NCI-H1930 (cell line): ENCODE results near the gene KRT37.

ENCODE experiments used
- DNase-seq, 2 experiments: peaks; one replicate each; lab custom pipeline; 2025; lab: John Stamatoyannopoulos, UW

Gene KRT37

DNA sequence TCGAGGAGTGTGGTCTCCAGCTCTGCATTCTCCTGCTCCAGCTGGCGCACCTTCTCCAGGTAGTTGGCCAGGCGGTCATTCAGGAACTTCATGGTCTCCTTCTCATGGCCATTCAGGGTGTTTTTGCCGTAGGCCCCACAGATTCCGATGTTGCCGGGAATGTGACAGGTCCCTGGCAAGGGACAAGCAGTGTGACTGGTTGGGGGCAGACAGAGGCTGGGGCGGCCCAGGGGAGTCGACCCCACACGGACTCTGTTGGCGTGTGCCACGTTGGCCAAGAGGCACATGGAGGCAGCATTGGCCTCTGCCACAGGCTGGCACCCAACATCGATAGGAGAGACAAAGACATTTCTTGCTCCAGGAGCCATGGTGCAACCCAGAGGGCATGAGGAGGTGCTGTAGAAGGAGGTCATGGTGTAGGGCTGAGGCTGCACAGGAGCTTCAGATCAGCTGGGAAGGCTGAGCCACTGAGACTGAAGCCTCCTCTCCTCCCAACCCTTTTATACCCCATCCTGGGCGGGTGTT, at the start of gene KRT37:
KRT37 (minus strand) TSS at position 475 of the 525 bp plus-strand sequence; CDS start at position 413, 62 bp downstream.
- DNase-seq, result no peak

- DNase-seq, result no peak
Observed at GRCh38 chr17:41468346-41468745, 44.0 kb upstream of the KRT37 start.

- no peak for DNase-seq
Observed at GRCh38 chr17:41467561-41467960, 43.2 kb upstream of the KRT37 start.

DNA sequence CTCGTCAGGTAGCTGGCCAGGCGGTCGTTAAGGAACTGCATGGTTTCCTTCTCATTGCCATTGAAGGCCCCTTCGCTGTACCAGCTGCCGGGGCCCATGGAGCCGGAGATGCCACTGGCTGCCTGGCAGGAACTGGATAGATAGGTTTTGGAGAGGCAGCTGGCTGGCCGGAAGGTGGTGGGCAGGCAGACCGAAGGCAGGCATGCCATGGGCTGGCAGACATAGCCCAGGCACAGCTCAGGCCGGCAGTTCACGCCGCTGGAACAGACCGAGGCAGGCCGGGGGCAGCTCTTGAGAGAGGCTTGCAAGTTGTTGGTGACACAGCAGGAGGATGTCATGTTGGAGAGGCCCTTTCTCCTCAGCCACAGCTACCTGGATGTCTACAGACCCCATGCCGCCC, 42.6 kb upstream of the KRT37 start, which contains the start of gene KRT32:
KRT32 (minus strand) TSS at position 399 of the 400 bp plus-strand sequence; CDS start at position 338, 61 bp downstream.
- DNase-seq, result no peak

DNA sequence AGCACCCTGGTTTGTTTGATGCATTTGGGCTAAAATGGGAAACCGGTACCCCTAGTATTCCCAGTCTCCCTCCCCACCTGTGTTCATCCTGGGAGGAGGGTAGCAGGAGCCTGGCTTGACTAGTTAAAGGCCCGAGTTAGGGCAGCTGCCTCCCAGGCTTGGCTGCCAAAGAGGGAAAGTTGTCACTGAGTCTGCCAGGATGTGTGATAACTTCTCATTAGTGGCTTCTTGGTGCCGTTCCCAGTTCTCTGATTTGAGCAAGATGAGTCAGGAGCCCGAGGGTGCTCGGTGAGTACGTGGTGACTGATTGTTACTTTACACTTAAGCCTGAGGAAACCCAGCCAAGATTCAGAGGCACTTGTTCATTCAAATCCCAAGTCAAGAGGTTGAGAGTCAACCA, 40.3 kb upstream of the KRT37 start:
- no peak for DNase-seq

DNA sequence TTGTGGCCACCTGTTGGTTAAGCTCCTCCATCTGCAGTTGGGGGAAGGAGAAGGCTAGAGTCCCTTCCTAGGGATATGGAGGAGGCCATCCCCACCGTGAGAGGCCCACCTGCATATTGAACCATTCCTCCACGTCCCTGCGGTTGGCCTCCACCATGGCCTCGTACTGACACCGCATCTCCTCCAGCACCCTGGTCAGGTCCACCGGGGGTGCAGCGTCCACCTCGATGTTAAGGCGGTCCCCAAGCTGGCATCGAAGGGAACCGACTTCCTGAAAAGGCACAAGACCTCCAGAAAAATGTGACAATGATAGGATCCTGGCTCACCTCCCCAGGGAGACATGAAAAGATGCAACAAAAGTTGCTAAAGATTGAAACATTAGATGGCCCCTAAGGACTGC, 39.8 kb upstream of the KRT37 start:
- no peak for DNase-seq

- DNase-seq, result no peak
Observed at GRCh38 chr17:41463746-41464145, 39.4 kb upstream of the KRT37 start.

GRCh38 chr17:41462705-41463104, 38.3 kb upstream of the KRT37 start:
- no peak for DNase-seq

DNA sequence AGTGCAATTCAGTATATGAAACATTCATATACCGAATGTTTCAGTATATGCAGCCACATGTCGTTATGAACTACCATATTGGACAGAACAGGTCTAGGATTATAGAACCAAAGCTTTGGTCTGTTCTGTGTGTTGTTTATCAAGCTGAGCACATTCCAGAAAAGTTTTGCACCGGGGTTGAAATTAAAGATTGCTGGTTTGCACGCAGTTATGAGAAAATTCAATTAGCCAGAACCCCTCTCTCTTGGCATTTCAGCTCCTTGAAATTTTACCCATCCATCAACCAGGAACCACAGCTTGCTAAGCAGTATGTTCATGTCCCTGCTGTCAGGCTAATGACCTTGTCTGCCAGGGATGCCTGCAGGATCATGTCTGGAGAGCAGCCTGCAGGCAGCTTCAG, 33.3 kb upstream of the KRT37 start:
- no peak for DNase-seq

DNA sequence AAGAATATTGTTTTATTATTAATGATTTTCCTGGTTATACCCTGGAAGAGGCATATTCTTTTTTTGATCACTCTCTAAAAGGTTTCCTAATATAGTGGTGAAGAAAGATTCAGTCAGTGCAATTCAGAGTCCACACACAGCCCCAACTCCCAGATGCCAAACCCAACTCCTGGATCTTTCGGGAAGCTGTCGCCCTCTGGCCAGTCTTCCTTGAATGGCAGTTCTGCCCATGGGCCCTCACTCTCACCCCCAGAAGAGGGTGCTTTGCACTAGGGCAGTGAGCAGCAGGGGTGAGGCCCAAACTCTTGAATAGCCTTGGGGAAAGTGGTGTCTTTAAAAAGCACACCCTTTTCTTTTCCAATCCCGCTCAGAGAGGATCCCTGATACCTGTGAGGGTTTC, 31.8 kb upstream of the KRT37 start:
- DNase-seq, result no peak

- DNase-seq, result no peak
Observed at GRCh38 chr17:41455236-41455635, 30.9 kb upstream of the KRT37 start.

DNA sequence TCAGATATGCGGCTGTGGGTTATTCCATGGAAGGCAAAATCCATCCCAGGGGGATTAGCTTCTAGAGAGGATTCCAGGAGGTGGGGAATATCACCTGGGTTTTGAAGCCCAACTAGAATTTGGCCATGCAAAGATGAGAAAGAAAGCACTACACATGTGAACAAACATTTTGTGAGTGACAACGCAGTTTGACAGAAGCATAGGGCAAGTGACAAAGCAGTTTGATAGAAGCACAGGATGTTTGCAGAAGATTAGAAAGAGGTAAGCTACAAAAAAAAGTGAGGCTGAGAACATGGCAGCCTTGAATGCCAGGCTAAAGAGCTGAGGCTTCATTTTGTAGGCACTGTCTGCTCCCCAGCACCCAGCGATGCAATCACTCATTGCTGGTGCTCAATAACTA, 28.7 kb upstream of the KRT37 start:
- DNase-seq, result no peak

- no peak for DNase-seq
Observed at GRCh38 chr17:41452281-41452680, 27.9 kb upstream of the KRT37 start.

GRCh38 chr17:41451154-41451728, 26.9 kb upstream of the KRT37 start:
- DNase-seq, result no peak

GRCh38 chr17:41449008-41449407, 24.6 kb upstream of the KRT37 start:
- DNase-seq, result no peak

- DNase-seq, result no peak
Observed at GRCh38 chr17:41448506-41448905, 24.1 kb upstream of the KRT37 start.

DNA sequence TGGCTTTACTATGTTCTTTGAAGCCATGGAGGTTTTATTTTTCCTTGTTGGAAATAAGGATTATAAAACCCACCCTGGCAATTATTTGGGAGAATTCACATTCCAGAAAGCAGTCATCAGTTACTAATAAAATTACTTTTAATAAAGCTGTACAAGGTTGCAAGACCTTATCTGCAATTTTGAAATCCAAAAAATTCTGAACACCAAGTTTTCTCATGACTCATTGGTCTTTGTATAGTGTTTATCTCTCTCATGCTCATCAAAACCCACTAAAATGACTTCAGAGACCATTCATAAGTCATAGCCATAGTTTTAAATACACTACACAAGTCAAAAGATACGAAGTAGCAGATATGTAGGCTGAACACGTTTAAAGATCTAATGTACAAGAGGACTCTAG, 22.4 kb upstream of the KRT37 start:
- DNase-seq, result no peak

- DNase-seq, result no peak
Observed at GRCh38 chr17:41444640-41445039, 20.3 kb upstream of the KRT37 start.

- DNase-seq, result no peak
Observed at GRCh38 chr17:41444186-41444585, 19.8 kb upstream of the KRT37 start.

DNA sequence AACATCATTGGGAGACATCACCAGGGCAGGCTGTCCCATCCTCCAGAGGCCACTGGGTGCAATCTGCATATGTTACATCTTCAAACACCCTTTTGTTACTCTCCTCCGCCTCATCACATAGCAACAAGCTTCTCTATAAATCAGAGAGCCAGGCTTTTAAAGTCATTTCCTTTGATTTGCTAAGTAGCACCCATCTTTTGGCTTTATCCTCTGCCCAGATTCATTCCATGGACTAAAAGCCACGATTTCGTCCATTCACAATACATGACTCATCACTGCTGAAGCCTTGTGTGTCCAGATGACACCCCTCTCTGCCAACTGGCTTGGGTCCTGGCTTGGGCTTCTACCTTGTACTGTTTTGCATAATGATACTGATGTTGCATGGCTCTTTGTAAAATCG, 18.4 kb upstream of the KRT37 start:
- DNase-seq, result no peak

GRCh38 chr17:41440531-41441033, 16.2 kb upstream of the KRT37 start, which contains the start of gene KRT38:
KRT38 (minus strand) TSS chr17:41440983; CDS start chr17:41440921, 62 bp downstream.
- DNase-seq, result no peak

GRCh38 chr17:41439375-41439774, 15.0 kb upstream of the KRT37 start:
- DNase-seq, result no peak

DNA sequence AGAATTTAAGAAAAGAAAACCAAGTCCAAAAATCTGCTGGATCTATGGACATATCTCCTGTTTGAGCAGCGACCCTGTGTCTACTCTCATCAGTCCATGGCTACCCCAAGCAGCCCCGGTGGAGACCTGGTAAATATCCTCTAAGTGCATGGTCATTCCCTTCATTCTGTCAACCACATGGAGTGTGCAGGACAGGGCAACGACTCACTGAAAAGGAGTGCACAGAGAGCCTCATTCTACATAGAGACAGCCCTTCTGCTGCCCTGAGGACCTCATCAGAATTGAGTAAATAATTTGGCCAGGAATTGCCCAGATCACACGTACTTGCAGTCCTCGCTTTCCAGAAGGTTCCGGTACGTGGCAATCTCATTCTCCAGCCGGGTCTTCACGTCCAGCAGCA, 13.4 kb upstream of the KRT37 start:
- no peak for DNase-seq

DNA sequence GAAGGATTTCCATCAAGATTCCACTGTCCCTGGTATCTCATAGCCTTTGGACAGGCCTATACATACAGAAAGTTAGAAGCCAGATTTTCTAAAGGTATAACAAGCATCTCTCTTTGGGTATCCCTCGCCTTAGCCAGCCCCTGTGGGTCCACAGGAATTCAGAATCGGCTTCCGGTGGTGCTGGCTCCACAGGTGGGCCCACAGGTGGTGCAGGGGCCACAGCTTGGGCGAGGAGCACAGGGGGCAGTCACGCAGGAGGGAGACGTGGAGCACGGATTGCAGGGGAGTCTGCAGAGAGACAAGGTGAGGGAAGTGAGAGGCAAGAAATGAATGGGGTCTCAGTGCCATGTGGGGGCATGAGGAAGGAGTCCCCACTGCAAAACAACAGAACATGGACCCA, 12.9 kb upstream of the KRT37 start:
- DNase-seq, result no peak
